GM12864 (cell line): ENCODE measurements around the gene ARCN1.

Source experiments
- DNase-seq: peaks from one replicate; pipeline ENCODE4 v3.0.0-alpha.2; 2011; ENCODE audit warnings: low read depth
- H3K4me3 ChIP-seq: 2 replicates; pipeline ENCODE4 v1.5.1; 2011; ENCODE audit warnings: mild to moderate bottlenecking, low read depth, low read length, control low read depth
- CTCF ChIP-seq: IDR thresholded peaks from 2 replicates; pipeline ENCODE4 v1.5.1; 2011; ENCODE audit warnings: low read depth, mild to moderate bottlenecking, moderate library complexity, low read length, control low read depth, inconsistent platforms; ENCODE audit errors: missing control alignments

Gene ARCN1

GRCh38 chr11:118635237-118635591, 63.0 kb downstream of the ARCN1 start:
- no peak overlapping the region for H3K4me3 ChIP-seq

DNA sequence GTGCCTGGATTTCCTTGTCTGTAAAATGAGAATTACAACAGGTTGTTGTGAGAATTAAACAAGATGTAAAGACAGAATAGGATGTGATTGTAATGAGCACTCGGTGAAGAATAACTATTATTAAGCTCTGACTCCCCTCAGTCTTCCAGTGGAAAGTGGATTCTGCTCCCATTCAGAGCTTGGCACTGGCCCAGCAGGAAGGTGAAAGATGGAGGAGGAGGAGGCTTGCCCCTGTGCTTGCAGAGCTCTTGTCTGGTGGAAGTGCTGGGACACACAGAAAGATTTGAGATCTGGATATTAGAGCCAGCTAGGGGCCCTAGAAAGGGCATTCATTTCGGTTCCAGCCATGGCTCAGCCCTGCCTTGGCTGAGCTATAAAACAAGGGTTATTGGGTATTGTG, 63.4 kb downstream of the ARCN1 start:
- TF ChIP-seq CTCF: no peak
- no peak overlapping the region for H3K4me3 ChIP-seq

More at GRCh38 chr11:118635237-118635591, 63.0 kb downstream of the ARCN1 start:
- DNase-seq: no peak
- no peak for TF ChIP-seq CTCF

GRCh38 chr11:118636569-118637290, 64.5 kb downstream of the ARCN1 start:
- H3K4me3 ChIP-seq: no peak overlapping the region
- TF ChIP-seq CTCF: no peak

More for the DNA sequence above, 63.4 kb downstream of the ARCN1 start:
- no peak for DNase-seq

DNA sequence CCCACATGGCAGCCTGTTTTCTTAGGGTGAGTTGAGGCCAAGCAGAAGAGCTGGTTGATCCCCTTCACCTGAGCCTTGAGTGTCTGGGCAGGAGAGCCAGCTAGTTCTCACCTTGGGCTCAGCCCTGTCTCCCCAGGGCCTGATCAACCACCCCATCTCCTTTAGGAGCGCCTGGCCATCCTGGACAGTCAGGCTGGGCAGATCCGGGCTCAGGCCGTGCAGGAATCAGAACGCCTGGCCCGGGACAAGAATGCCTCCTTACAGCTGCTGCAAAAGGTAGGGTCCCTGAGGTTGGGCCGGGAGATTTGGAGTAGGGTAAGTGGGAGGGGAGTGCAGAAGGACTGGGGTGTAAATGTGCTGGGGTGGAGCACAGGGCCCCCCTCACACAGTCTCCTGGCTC, 66.5 kb downstream of the ARCN1 start:
- no peak overlapping the region for H3K4me3 ChIP-seq
- no peak for DNase-seq
- TF ChIP-seq CTCF: no peak

More at GRCh38 chr11:118636569-118637290, 64.5 kb downstream of the ARCN1 start:
- no peak for DNase-seq

DNA sequence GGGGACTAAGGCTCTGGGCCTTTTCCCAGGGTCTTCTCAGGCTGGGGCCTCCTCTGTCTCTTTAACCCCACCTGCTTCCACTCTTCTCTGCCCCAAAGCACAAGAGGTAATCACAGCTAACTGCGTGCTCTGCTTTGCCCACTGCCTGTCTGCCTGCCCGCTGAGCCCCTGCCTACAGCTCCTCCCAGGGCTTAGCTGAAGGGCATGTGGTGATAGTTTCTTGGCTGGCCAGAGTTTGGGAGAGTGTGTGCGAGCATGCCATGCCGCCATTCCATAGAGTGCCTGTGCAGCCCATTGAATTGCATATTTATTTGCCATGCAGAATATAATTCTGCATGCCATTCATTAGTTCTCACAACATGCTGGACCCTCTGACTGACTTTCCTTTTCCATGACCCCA, 67.7 kb downstream of the ARCN1 start:
- H3K4me3 ChIP-seq: no peak overlapping the region
- no peak for TF ChIP-seq CTCF
- DNase-seq: no peak

DNA sequence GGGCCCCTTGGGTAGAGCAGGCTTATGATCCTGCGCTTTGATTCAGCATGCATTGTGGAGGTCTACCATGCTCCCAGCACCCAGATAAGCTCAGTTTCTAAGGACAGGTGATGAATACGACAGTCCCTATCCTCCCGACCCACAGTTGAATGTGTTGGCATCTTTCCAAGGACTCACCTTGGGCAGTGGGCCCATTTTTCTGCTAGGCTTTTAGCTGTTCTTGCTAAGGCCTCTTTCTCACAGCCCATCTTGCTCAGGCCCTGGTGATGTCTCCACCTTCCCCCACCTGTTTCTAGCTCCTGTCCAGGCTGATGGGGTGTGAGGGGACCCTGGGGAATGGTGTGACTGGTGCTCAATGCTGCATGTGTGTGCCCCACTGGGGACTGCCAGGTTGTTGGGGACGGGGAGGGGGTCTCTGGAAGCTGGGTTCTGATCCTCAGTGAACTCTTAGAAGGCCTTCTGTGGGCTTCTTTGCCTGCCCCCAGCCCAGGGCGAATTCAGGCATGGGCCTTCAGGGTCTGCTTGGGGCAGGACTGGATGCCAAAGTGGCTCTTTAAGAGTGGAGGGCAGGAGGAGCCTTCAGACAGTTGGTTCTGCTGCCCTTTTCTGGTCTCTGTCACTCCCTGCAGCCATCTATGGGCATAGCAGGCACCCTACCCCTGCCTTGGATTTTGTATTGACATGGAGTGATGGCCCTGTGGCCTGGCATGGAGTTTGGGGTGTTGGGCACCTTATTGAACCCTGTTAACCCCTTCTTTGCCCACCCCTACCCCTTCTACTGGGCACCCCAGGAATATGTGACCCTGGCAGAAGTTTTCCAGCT, 68.3 kb downstream of the ARCN1 start:
- no peak for DNase-seq
- TF ChIP-seq CTCF: peak; percentile 12
- H3K4me3 ChIP-seq: no peak overlapping the region
